Fibroblast of pulmonary artery (primary cell): Measurements from ENCODE around the gene CCDC15.
A peak's percentile ranks its signal among the peaks of the same experiment; 100 is the strongest.

Source experiments
- DNase-seq: peaks from one replicate; pipeline ENCODE4 v3.0.0-alpha.2; 2010; ENCODE audit warnings: low read depth
- H3K4me3 ChIP-seq: replicated peaks from 2 replicates; pipeline ENCODE4 v1.5.1; 2011; ENCODE audit warnings: low read depth, mild to moderate bottlenecking, control low read depth, low read length, moderate library complexity
- CTCF ChIP-seq: IDR thresholded peaks from 2 replicates; pipeline ENCODE4 v1.5.1; 2011; ENCODE audit warnings: mild to moderate bottlenecking, control low read depth, low read length, inconsistent platforms; ENCODE audit errors: missing control alignments

Gene CCDC15

GRCh38 chr11:125079151-125079877 lies 125.3 kb downstream of the CCDC15 start:
- no peak overlapping the region for H3K4me3 ChIP-seq
- no peak for DNase-seq
- TF ChIP-seq CTCF, result no peak

GRCh38 chr11:125079878-125080530 lies 126.0 kb downstream of the CCDC15 start:
- H3K4me3 ChIP-seq, result no peak overlapping the region
- no peak for DNase-seq
- TF ChIP-seq CTCF, result no peak

- no peak overlapping the region for H3K4me3 ChIP-seq
- no peak for TF ChIP-seq CTCF
- DNase-seq, result no peak
These were observed 126.5 kb downstream of the CCDC15 start for GRCh38 chr11:125080531-125080911.

- TF ChIP-seq CTCF, result no peak
- no peak overlapping the region for H3K4me3 ChIP-seq
- DNase-seq, result no peak
These were observed 127.2 kb downstream of the CCDC15 start for GRCh38 chr11:125081098-125081798.

GRCh38 chr11:125082040-125082439 lies 128.0 kb downstream of the CCDC15 start:
- no peak for DNase-seq
- no peak for TF ChIP-seq CTCF

GRCh38 chr11:125082611-125083311 lies 128.8 kb downstream of the CCDC15 start:
- no peak overlapping the region for H3K4me3 ChIP-seq
- no peak for TF ChIP-seq CTCF
- peak; percentile 78 for DNase-seq

More at GRCh38 chr11:125082040-125082439, 128.0 kb downstream of the CCDC15 start:
- no peak overlapping the region for H3K4me3 ChIP-seq
